Measurements from ENCODE around the gene PCDHA2. TPM values are rescaled to one million over a fixed set of nuclear protein-coding genes. Genes with fewer than 3 reads are reported as not detected.

Gene PCDHA2
- total and polyA plus RNA-seq, 2 of the 13 experiments (the other 11 are each of a cell fraction or from before 2014, with no cell fraction given) = not detected

DNA sequence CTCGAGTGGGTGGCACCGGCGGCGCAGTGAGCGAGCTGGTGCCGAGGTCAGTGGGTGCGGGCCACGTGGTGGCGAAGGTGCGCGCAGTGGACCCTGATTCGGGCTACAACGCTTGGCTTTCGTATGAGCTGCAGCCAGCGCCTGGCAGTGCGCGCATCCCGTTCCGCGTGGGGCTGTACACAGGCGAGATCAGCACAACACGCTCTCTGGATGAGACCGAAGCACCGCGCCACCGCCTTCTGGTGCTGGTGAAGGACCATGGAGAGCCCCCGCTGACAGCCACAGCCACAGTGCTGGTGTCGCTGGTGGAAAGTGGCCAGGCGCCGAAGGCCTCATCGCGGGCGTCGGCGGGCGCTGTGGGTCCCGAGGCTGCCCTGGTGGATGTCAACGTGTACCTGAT lies 28.8 kb downstream of the PCDHA2 start (continued):
- TF ChIP-seq, protein P1, sequence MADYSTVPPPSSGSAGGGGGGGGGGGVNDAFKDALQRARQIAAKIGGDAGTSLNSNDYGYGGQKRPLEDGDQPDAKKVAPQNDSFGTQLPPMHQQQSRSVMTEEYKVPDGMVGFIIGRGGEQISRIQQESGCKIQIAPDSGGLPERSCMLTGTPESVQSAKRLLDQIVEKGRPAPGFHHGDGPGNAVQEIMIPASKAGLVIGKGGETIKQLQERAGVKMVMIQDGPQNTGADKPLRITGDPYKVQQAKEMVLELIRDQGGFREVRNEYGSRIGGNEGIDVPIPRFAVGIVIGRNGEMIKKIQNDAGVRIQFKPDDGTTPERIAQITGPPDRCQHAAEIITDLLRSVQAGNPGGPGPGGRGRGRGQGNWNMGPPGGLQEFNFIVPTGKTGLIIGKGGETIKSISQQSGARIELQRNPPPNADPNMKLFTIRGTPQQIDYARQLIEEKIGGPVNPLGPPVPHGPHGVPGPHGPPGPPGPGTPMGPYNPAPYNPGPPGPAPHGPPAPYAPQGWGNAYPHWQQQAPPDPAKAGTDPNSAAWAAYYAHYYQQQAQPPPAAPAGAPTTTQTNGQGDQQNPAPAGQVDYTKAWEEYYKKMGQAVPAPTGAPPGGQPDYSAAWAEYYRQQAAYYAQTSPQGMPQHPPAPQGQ (CRISPR knock-in tag; IDR thresholded peaks at IDR 0.05; ENCODE audit: borderline replicate concordance) = no peak
- TF ChIP-seq ETV6 (CRISPR knock-in tag; conservative IDR thresholded peaks at IDR 0.05) (no peak), ZC3H4 (CRISPR knock-in tag; IDR thresholded peaks at IDR 0.05; ENCODE audit: borderline replicate concordance) (no peak), HOXA9 (CRISPR knock-in tag; IDR thresholded peaks at IDR 0.05; ENCODE audit: borderline replicate concordance) (no peak)

DNA sequence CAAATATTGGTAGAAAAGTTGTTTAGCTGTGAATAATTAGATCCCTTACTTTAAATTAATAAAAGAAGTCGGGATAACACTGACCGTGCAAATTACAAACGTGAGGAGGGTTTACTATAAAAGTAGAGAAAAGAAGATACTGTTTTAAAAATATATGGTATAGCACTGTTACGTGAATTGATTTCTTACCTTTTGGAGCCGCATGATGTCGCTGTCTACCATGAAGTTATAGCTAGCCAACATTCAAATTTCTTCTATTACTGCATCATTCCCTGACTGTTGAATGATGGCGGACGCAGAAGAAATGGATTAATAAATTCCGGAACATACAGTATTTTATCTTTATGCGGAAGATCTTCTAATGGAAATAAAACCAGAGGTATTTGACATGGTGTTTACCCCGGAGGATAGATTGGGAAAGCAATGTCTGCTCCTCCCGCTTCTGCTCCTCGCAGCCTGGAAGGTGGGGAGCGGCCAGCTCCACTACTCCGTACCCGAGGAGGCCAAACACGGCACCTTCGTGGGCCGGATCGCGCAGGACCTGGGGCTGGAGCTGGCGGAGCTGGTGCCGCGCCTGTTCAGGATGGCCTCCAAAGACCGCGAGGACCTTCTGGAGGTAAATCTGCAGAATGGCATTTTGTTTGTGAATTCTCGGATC lies 33.2 kb downstream of the PCDHA2 start, which contains the start of gene PCDHA6:
PCDHA6 (plus strand) TSS at position 257 of the 658 bp plus-strand sequence; CDS start at position 389, 132 bp downstream.
- Histone ChIP-seq H3K4me3 (replicated peaks in 1 of 3; ENCODE audit: insufficient read depth in 1 of 3, low read depth in 2 of 3, low read length in 3 of 3) (no peak within 1 kb of the TSS), H3K36me3 (replicated peaks in 1 of 2; ENCODE audit: control insufficient read depth in 1 of 2, insufficient read depth in 2 of 2, low read length in 2 of 2) (no peaks in the 10 kb centered on the region), H3K9me3 (ENCODE audit: low read length) (no peaks in the 10 kb centered on the region), H3K4me1 (ENCODE audit: insufficient read depth, low read length) (no peaks in the 10 kb centered on the region), H3K27me3 (ENCODE audit: control insufficient read depth in 1 of 2, insufficient read depth in 2 of 2, low read length in 2 of 2) (no peaks in the 10 kb centered on the region; a peak in 1 of 5 replicates), H4K20me1 (ENCODE audit: insufficient read depth, low read length) (no peaks in the 10 kb centered on the region), H2AFZ (ENCODE audit: low read length) (no peak within 1 kb of the TSS), H3K4me2 (ENCODE audit: low read depth, low read length) (no peak within 1 kb of the TSS), H3K27ac (ENCODE audit: extremely low read length, insufficient read depth, low read length) (no peak within 1 kb of the TSS), H3K79me2 (ENCODE audit: insufficient read depth, low read length) (no peaks in the 10 kb centered on the region), H3K9ac (ENCODE audit: insufficient read depth, low read depth, low read length) (no peak within 1 kb of the TSS)
- no TSS peak for BruUV-seq (replicated peaks)
- TF ChIP-seq ZFP36L1 (CRISPR knock-in tag; IDR thresholded peaks at IDR 0.05) (no peak), TEAD2 (CRISPR knock-in tag; IDR thresholded peaks at IDR 0.05) (no peak), ZNF879 (CRISPR knock-in tag; IDR thresholded peaks at IDR 0.05) (no peak), SAP130 (CRISPR knock-in tag; IDR thresholded peaks at IDR 0.05; ENCODE audit: low read depth) (no peak), SSRP1 (CRISPR knock-in tag; IDR thresholded peaks at IDR 0.05) (no peak), HIVEP1 (CRISPR knock-in tag; IDR thresholded peaks at IDR 0.05) (no peak)
- TF ChIP-seq, protein P2, sequence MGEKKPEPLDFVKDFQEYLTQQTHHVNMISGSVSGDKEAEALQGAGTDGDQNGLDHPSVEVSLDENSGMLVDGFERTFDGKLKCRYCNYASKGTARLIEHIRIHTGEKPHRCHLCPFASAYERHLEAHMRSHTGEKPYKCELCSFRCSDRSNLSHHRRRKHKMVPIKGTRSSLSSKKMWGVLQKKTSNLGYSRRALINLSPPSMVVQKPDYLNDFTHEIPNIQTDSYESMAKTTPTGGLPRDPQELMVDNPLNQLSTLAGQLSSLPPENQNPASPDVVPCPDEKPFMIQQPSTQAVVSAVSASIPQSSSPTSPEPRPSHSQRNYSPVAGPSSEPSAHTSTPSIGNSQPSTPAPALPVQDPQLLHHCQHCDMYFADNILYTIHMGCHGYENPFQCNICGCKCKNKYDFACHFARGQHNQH (CRISPR knock-in tag; IDR thresholded peaks at IDR 0.05) = no peak
- CTCF ChIA-PET (ENCODE audit: low intra/inter-chr PET ratio, low total read pairs) = no interaction called here
- DNase-seq (ENCODE audit: low spot score) (no peak), FAIRE-seq (no peak), ATAC-seq (no peak)
- POLR2A ChIA-PET = no interaction called here
- intact Hi-C loops (cut with micrococcal nuclease; ENCODE audit: unreplicated experiment) (no loop called here), in situ Hi-C loops (cut with HindIII; ENCODE audit: extremely low pct_ligation_motif_present, low pct_unique_long_range_greater_than_20kb) (no loop called here)
- WGBS (ENCODE audit: low lambda C conversion rate) = 62% methylated on average over 27 of the region's 27 CpGs
